Uterus (tissue), 4 donors: ENCODE measurements around the gene MINDY4. TPM values are rescaled to one million over a fixed set of nuclear protein-coding genes. Genes with fewer than 3 reads are reported as not detected.

ENCODE experiments used
- DNase-seq, 2 donors: peaks; one replicate each; pipeline ENCODE4 v3.0.0-alpha.2; 2019 to 2020
- H3K27ac ChIP-seq, 2 donors: fragments of 200-600 bp; sonication (generic); 1 replicate in 1 of 2; 2 replicates in 1 of 2; pipeline ENCODE4 v1.5.1; 2016 to 2018
- H3K27me3 ChIP-seq, 2 donors: fragments of 200-600 bp; sonication (generic); one replicate each; pipeline ENCODE4 v1.5.1; 2018 to 2019; ENCODE audit warnings: control low read depth in 1 of 2
- H3K36me3 ChIP-seq, 2 donors: fragments of 200-600 bp; sonication (generic); one replicate each; pipeline ENCODE4 v1.5.1; 2019; ENCODE audit warnings: control low read depth in 1 of 2
- H3K4me1 ChIP-seq, 2 donors: fragments of 200-600 bp; sonication (generic); one replicate each; pipeline ENCODE4 v1.5.1; 2018 to 2019; ENCODE audit warnings: control low read depth in 1 of 2
- H3K4me3 ChIP-seq, 2 donors: fragments of 200-600 bp; sonication (generic); 1 replicate in 1 of 2; 2 replicates in 1 of 2; pipeline ENCODE4 v1.5.1; 2018 to 2019; ENCODE audit warnings: mild to moderate bottlenecking in 1 of 2
- H3K9me3 ChIP-seq, 2 donors: fragments of 200-600 bp; sonication (generic); one replicate each; pipeline ENCODE4 v1.5.1; 2019; ENCODE audit warnings: control low read depth in 1 of 2
- CTCF ChIP-seq, 4 experiments: fragments of 200-600 bp in 2 of 4; fragments of 450-650 bp in 2 of 4; sonication (generic) in 2 of 4; IDR thresholded peaks; one replicate each; pipeline ENCODE4 v1.5.1; 2016 to 2019; ENCODE audit warnings: antibody characterized with exemption in 4 of 4, mild to moderate bottlenecking in 2 of 4, moderate library complexity in 1 of 4
- POLR2A ChIP-seq, 2 donors: fragments of 450-650 bp; IDR thresholded peaks; one replicate each; pipeline ENCODE4 v1.6.1; 2016; ENCODE audit warnings: antibody characterized with exemption in 2 of 2, mild to moderate bottlenecking in 1 of 2, moderate library complexity in 1 of 2
- intact Hi-C: fragments of 100-400 bp; cut with DNase I; formaldehyde crosslinking; loops from one replicate; pipeline ENCODE4 v1.15.1; 2023; ENCODE audit warnings: low total_unique reads
- total RNA-seq, 4 donors: library from RNA; depleted of rRNA in 3 of 4; stranded (reverse); fragments of >200 nt in 3 of 4; gene quantifications; one replicate each; pipeline versions ENCODE4 v1.1.0 to v1.2.4, GENCODE V29; 2014 to 2023
- donor health status: DM: yes; HTN: yes; CAD: no.

Gene MINDY4
- total RNA-seq, 4 donors from 2014 or later, result 14.7 to 23.8 (median 16.9) TPM

DNA sequence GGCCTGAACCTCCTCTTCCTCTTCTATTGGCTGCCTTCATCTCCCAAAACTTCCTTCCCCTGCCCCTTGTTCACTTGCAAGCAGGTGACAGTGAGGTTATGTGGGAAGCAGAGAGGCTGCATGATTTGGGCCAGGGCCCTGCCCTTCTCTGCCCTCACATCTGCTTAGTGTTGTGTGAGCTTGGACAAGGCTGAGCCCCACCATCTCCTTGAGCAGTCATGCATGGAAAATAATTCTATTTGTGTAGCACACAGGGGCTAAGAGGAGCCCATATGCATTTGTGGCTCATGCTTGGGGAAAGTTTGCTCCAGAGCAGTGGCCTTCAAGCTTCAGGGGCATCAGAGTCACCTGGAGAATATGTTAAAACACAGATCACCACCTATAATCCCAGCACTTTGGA is 113.7 kb downstream of the MINDY4 start:
- H3K27me3 ChIP-seq, result no peaks in the 10 kb centered on the region
- H3K27ac ChIP-seq, result no peak overlapping the region
- TF ChIP-seq POLR2A (IDR thresholded peaks at IDR 0.05) (no peak), CTCF (IDR thresholded peaks at IDR 0.05) (no peak)
- intact Hi-C loops, result no loop called here
- no peaks in the 10 kb centered on the region for H3K36me3 ChIP-seq
- no peaks in the 10 kb centered on the region for H3K9me3 ChIP-seq
- H3K4me1 ChIP-seq, result peaks cover 0 to 10% of the 10 kb centered on the region in 2 donors
- H3K4me3 ChIP-seq, result no peak overlapping the region
- DNase-seq, result no peak

GRCh38 chr7:30886608-30887011 is 115.4 kb downstream of the MINDY4 start:
- TF ChIP-seq CTCF (IDR thresholded peaks at IDR 0.05) (no peak), POLR2A (IDR thresholded peaks at IDR 0.05) (no peak)
- no peak overlapping the region for H3K4me3 ChIP-seq
- DNase-seq, result peak in 1 of 2 donors; percentile 54
- H3K4me1 ChIP-seq, result peaks cover 0 to 10% of the 10 kb centered on the region in 2 donors
- intact Hi-C loops, result no loop called here
- peak overlapping the region in 1 of 2 donors; percentile 17 for H3K27ac ChIP-seq
- H3K9me3 ChIP-seq, result no peaks in the 10 kb centered on the region
- no peaks in the 10 kb centered on the region for H3K36me3 ChIP-seq
- no peaks in the 10 kb centered on the region for H3K27me3 ChIP-seq

- TF ChIP-seq CTCF (IDR thresholded peaks at IDR 0.05) (no peak), POLR2A (IDR thresholded peaks at IDR 0.05) (no peak)
- Histone ChIP-seq H3K27ac (no peak overlapping the region), H3K4me1 (peaks cover 0 to 10% of the 10 kb centered on the region in 2 donors), H3K36me3 (no peaks in the 10 kb centered on the region), H3K4me3 (no peak overlapping the region), H3K9me3 (no peaks in the 10 kb centered on the region), H3K27me3 (no peaks in the 10 kb centered on the region)
- DNase-seq, result no peak
- intact Hi-C loops, result no loop called here
Measured at GRCh38 chr7:30887464-30887872, 116.3 kb downstream of the MINDY4 start.

DNA sequence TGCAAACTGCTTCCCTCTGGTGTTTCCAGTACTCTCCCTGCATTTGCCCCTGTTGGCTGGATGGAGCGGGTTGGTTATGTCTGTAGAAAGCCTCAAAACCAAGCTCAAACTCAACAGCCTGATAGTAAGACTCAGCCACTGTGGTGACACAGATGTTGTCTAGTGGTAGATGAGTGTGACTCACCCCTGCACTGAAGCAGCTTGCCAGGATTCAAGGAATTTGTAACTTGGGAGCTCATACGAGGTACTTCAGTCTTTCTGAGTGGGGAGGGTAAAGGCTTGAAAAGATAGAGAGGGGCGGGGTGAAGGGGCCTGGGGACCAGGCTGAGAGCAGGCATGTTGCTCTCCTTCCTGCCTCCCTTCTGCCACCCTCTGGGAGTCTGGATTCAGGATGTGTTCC is 117.5 kb downstream of the MINDY4 start:
- Histone ChIP-seq H3K4me3 (no peak overlapping the region), H3K4me1 (peaks cover 0 to 10% of the 10 kb centered on the region in 2 donors), H3K9me3 (no peaks in the 10 kb centered on the region), H3K36me3 (no peaks in the 10 kb centered on the region), H3K27me3 (no peaks in the 10 kb centered on the region), H3K27ac (peak overlapping the region in 1 of 2 donors; percentile 13)
- TF ChIP-seq CTCF (IDR thresholded peaks at IDR 0.05) (no peak), POLR2A (IDR thresholded peaks at IDR 0.05) (no peak)
- no peak for DNase-seq
- intact Hi-C loops, result no loop called here

DNA sequence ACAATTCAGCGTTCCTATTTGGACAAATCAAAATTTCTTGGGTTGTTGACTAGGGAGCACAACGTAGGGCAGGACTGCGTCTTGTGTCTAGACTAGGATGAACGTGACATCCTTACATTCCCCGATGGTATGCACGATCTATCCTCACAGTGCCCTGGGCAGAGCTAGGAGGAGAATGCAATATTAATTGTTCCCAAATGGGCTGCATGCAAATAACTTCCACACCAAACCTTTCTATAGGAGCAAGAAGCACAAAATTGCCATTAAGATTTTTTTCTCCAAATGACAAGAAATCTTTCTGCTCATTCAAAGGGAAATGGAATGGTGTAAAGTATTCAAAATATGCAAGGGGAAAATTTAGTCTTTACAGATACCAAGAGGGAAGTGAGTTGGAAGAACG is 119.0 kb downstream of the MINDY4 start:
- H3K4me1 ChIP-seq, result peaks cover 0 to 13% of the 10 kb centered on the region in 2 donors
- no peaks in the 10 kb centered on the region for H3K9me3 ChIP-seq
- H3K36me3 ChIP-seq, result no peaks in the 10 kb centered on the region
- H3K27ac ChIP-seq, result no peak overlapping the region
- no peaks in the 10 kb centered on the region for H3K27me3 ChIP-seq
- no peak overlapping the region for H3K4me3 ChIP-seq
- intact Hi-C loops, result no loop called here
- TF ChIP-seq POLR2A (IDR thresholded peaks at IDR 0.05), result no peak
- TF ChIP-seq CTCF (IDR thresholded peaks at IDR 0.05), result no peak
- DNase-seq, result no peak
